Duodenal mucosa (tissue), 2 donors: Measurements from ENCODE around the gene PHC2.
"Not testable (repeated sequence)": the region's sequence is repeated elsewhere in the genome, so short reads cannot be mapped to it uniquely, and the experiment has no call there.

ENCODE experiments used
- H3K27ac ChIP-seq: one replicate; pipeline ENCODE4 v1.7.0; 2013; ENCODE audit warnings: low read depth, low read length
- H3K27me3 ChIP-seq, 2 donors: one replicate each; pipeline ENCODE4 v1.7.0; 2013; ENCODE audit warnings: low read length in 2 of 2, control low read depth in 1 of 2; ENCODE audit not compliant: insufficient read depth in 2 of 2, control insufficient read depth in 1 of 2
- H3K36me3 ChIP-seq, 2 donors: one replicate each; pipeline ENCODE4 v1.7.0; 2013; ENCODE audit warnings: low read length in 2 of 2, control low read depth in 1 of 2; ENCODE audit not compliant: insufficient read depth in 2 of 2, control insufficient read depth in 1 of 2
- H3K4me1 ChIP-seq, 2 donors: one replicate each; pipeline ENCODE4 v1.7.0; 2013; ENCODE audit warnings: low read length in 2 of 2, control low read depth in 1 of 2; ENCODE audit not compliant: insufficient read depth in 2 of 2, control insufficient read depth in 1 of 2
- H3K4me3 ChIP-seq, 2 donors: one replicate each; pipeline ENCODE4 v1.7.0; 2013; ENCODE audit warnings: low read length in 2 of 2, low read depth in 1 of 2
- H3K9ac ChIP-seq, 2 donors: one replicate each; pipeline ENCODE4 v1.7.0; 2013; ENCODE audit warnings: low read length in 2 of 2, low read depth in 1 of 2
- H3K9me3 ChIP-seq, 2 donors: one replicate each; pipeline ENCODE4 v1.7.0; 2013; ENCODE audit warnings: low read length in 2 of 2, control low read depth in 1 of 2; ENCODE audit not compliant: control insufficient read depth in 1 of 2

Gene PHC2

GRCh38 chr1:33296824-33297223 lies 134.1 kb downstream of the PHC2 start:
- Histone ChIP-seq H3K27me3 (no peaks in the 10 kb centered on the region), H3K9ac (no peak overlapping the region), H3K27ac (no peak overlapping the region), H3K4me1 (peaks cover 5 to 8% of the 10 kb centered on the region in 2 donors), H3K36me3 (peaks cover 0 to 36% of the 10 kb centered on the region in 2 donors), H3K9me3 (no peaks in the 10 kb centered on the region), H3K4me3 (no peak overlapping the region)

- no peaks in the 10 kb centered on the region for H3K27me3 ChIP-seq
- H3K36me3 ChIP-seq, result peaks cover 0 to 36% of the 10 kb centered on the region in 2 donors
- H3K4me1 ChIP-seq, result peaks cover 5 to 8% of the 10 kb centered on the region in 2 donors
- no peak overlapping the region for H3K9ac ChIP-seq
- H3K9me3 ChIP-seq, result no peaks in the 10 kb centered on the region
- H3K4me3 ChIP-seq, result no peak overlapping the region
- H3K27ac ChIP-seq, result no peak overlapping the region
These were observed 134.8 kb downstream of the PHC2 start for GRCh38 chr1:33296082-33296458.

GRCh38 chr1:33295450-33296081 lies 135.3 kb downstream of the PHC2 start:
- no peak overlapping the region for H3K27ac ChIP-seq
- peaks cover 0 to 36% of the 10 kb centered on the region in 2 donors for H3K36me3 ChIP-seq
- H3K9ac ChIP-seq, result no peak overlapping the region
- no peaks in the 10 kb centered on the region for H3K27me3 ChIP-seq
- H3K4me3 ChIP-seq, result no peak overlapping the region
- H3K4me1 ChIP-seq, result peaks cover 5 to 8% of the 10 kb centered on the region in 2 donors
- no peaks in the 10 kb centered on the region for H3K9me3 ChIP-seq

- no peaks in the 10 kb centered on the region for H3K27me3 ChIP-seq
- H3K4me1 ChIP-seq, result peaks cover 5 to 8% of the 10 kb centered on the region in 2 donors
- peaks cover 0 to 36% of the 10 kb centered on the region in 2 donors for H3K36me3 ChIP-seq
- no peak overlapping the region for H3K27ac ChIP-seq
- H3K9ac ChIP-seq, result no peak overlapping the region
- H3K4me3 ChIP-seq, result no peak overlapping the region
- no peaks in the 10 kb centered on the region for H3K9me3 ChIP-seq
These were observed 135.9 kb downstream of the PHC2 start for GRCh38 chr1:33295023-33295422.

GRCh38 chr1:33294071-33295010 lies 136.6 kb downstream of the PHC2 start:
- no peaks in the 10 kb centered on the region for H3K27me3 ChIP-seq
- H3K9me3 ChIP-seq, result no peaks in the 10 kb centered on the region
- peaks cover 5 to 8% of the 10 kb centered on the region in 2 donors for H3K4me1 ChIP-seq
- no peak overlapping the region for H3K9ac ChIP-seq
- H3K27ac ChIP-seq, result no peak overlapping the region
- no peak overlapping the region for H3K4me3 ChIP-seq
- H3K36me3 ChIP-seq, result peaks cover 6 to 35% of the 10 kb centered on the region in 2 donors

GRCh38 chr1:33292726-33293340 lies 138.1 kb downstream of the PHC2 start:
- Histone ChIP-seq H3K4me1 (peaks cover 0 to 4% of the 10 kb centered on the region in 2 donors), H3K9ac (no peak overlapping the region), H3K9me3 (no peaks in the 10 kb centered on the region), H3K27ac (no peak overlapping the region), H3K4me3 (no peak overlapping the region), H3K36me3 (peaks cover 7 to 34% of the 10 kb centered on the region in 2 donors), H3K27me3 (no peaks in the 10 kb centered on the region)

- H3K4me3 ChIP-seq, result not testable (repeated sequence)
These were observed 140.3 kb downstream of the PHC2 start for GRCh38 chr1:33290615-33291014.

GRCh38 chr1:33289858-33290154 lies 141.1 kb downstream of the PHC2 start:
- no peaks in the 10 kb centered on the region for H3K4me1 ChIP-seq
- H3K4me3 ChIP-seq, result no peak overlapping the region
- H3K9me3 ChIP-seq, result no peaks in the 10 kb centered on the region
- H3K9ac ChIP-seq, result no peak overlapping the region
- peaks cover 7 to 26% of the 10 kb centered on the region in 2 donors for H3K36me3 ChIP-seq
- H3K27ac ChIP-seq, result no peak overlapping the region
- H3K27me3 ChIP-seq, result no peaks in the 10 kb centered on the region

More at GRCh38 chr1:33290615-33291014, 140.3 kb downstream of the PHC2 start:
- H3K9me3 ChIP-seq, H3K9ac ChIP-seq, H3K4me1 ChIP-seq, H3K27ac ChIP-seq, H3K27me3 ChIP-seq: not testable (repeated sequence)
- peaks cover 7 to 30% of the 10 kb centered on the region in 2 donors for H3K36me3 ChIP-seq

GRCh38 chr1:33288976-33289857 lies 141.7 kb downstream of the PHC2 start:
- no peaks in the 10 kb centered on the region for H3K9me3 ChIP-seq
- no peaks in the 10 kb centered on the region for H3K27me3 ChIP-seq
- H3K4me3 ChIP-seq, result no peak overlapping the region
- H3K27ac ChIP-seq, result no peak overlapping the region
- H3K4me1 ChIP-seq, result no peaks in the 10 kb centered on the region
- H3K36me3 ChIP-seq, result peaks cover 7 to 27% of the 10 kb centered on the region in 2 donors
- no peak overlapping the region for H3K9ac ChIP-seq
